ENCODE data around the gene ZNF281. TPM values are rescaled to one million over a fixed set of nuclear protein-coding genes. Genes with fewer than 3 reads are reported as not detected.

ZNF281 gene, protein sequence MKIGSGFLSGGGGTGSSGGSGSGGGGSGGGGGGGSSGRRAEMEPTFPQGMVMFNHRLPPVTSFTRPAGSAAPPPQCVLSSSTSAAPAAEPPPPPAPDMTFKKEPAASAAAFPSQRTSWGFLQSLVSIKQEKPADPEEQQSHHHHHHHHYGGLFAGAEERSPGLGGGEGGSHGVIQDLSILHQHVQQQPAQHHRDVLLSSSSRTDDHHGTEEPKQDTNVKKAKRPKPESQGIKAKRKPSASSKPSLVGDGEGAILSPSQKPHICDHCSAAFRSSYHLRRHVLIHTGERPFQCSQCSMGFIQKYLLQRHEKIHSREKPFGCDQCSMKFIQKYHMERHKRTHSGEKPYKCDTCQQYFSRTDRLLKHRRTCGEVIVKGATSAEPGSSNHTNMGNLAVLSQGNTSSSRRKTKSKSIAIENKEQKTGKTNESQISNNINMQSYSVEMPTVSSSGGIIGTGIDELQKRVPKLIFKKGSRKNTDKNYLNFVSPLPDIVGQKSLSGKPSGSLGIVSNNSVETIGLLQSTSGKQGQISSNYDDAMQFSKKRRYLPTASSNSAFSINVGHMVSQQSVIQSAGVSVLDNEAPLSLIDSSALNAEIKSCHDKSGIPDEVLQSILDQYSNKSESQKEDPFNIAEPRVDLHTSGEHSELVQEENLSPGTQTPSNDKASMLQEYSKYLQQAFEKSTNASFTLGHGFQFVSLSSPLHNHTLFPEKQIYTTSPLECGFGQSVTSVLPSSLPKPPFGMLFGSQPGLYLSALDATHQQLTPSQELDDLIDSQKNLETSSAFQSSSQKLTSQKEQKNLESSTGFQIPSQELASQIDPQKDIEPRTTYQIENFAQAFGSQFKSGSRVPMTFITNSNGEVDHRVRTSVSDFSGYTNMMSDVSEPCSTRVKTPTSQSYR
- total RNA-seq: 67.5 TPM

- peaks cover 47% of the 10 kb centered on the region for H3K4me1 ChIP-seq (ENCODE audit: insufficient read depth, low read length)
- no peaks in the 10 kb centered on the region for H3K9me3 ChIP-seq (ENCODE audit: low read depth, low read length)
- H3K4me3 ChIP-seq (ENCODE audit: low read length): peak within 1 kb of the TSS; percentile 91
- no peaks in the 10 kb centered on the region for H3K27me3 ChIP-seq (ENCODE audit: insufficient read depth, low read length)
These were observed at the start of gene ZNF281 for GRCh38 chr1:200409761-200410565. Gene ZNF281, minus strand, starts transcription at chr1:200410036. Its CDS starts 331 bp downstream, at chr1:200409705.

GRCh38 chr1:200458780-200459179 is 48.9 kb upstream of the ZNF281 start:
- Histone ChIP-seq H3K4me3 (ENCODE audit: low read length) (no peak overlapping the region), H3K27me3 (ENCODE audit: insufficient read depth, low read length) (no peaks in the 10 kb centered on the region), H3K4me1 (ENCODE audit: insufficient read depth, low read length) (peaks cover under 1% of the 10 kb centered on the region), H3K9me3 (ENCODE audit: low read depth, low read length) (no peaks in the 10 kb centered on the region)

GRCh38 chr1:200457810-200458209 is 48.0 kb upstream of the ZNF281 start:
- Histone ChIP-seq H3K4me3 (ENCODE audit: low read length) (no peak overlapping the region), H3K9me3 (ENCODE audit: low read depth, low read length) (no peaks in the 10 kb centered on the region), H3K27me3 (ENCODE audit: insufficient read depth, low read length) (no peaks in the 10 kb centered on the region), H3K4me1 (ENCODE audit: insufficient read depth, low read length) (peaks cover 9% of the 10 kb centered on the region)

- Histone ChIP-seq H3K27me3 (ENCODE audit: insufficient read depth, low read length) (no peaks in the 10 kb centered on the region), H3K9me3 (ENCODE audit: low read depth, low read length) (no peaks in the 10 kb centered on the region), H3K4me1 (ENCODE audit: insufficient read depth, low read length) (peaks cover 9% of the 10 kb centered on the region), H3K4me3 (ENCODE audit: low read length) (no peak overlapping the region)
These were observed 44.6 kb upstream of the ZNF281 start for GRCh38 chr1:200454425-200454824.

- Histone ChIP-seq H3K4me1 (ENCODE audit: insufficient read depth, low read length) (peaks cover 9% of the 10 kb centered on the region), H3K27me3 (ENCODE audit: insufficient read depth, low read length) (no peaks in the 10 kb centered on the region), H3K9me3 (ENCODE audit: low read depth, low read length) (no peaks in the 10 kb centered on the region), H3K4me3 (ENCODE audit: low read length) (no peak overlapping the region)
These were observed 43.7 kb upstream of the ZNF281 start for GRCh38 chr1:200453553-200453905.

GRCh38 chr1:200452850-200453552 is 43.2 kb upstream of the ZNF281 start:
- no peak overlapping the region for H3K4me3 ChIP-seq (ENCODE audit: low read length)
- no peaks in the 10 kb centered on the region for H3K9me3 ChIP-seq (ENCODE audit: low read depth, low read length)
- H3K4me1 ChIP-seq (ENCODE audit: insufficient read depth, low read length): peaks cover 9% of the 10 kb centered on the region
- no peaks in the 10 kb centered on the region for H3K27me3 ChIP-seq (ENCODE audit: insufficient read depth, low read length)

GRCh38 chr1:200448034-200448762 is 38.4 kb upstream of the ZNF281 start:
- H3K9me3 ChIP-seq (ENCODE audit: low read depth, low read length): no peaks in the 10 kb centered on the region
- H3K27me3 ChIP-seq (ENCODE audit: insufficient read depth, low read length): no peaks in the 10 kb centered on the region
- H3K4me1 ChIP-seq (ENCODE audit: insufficient read depth, low read length): peaks cover 3% of the 10 kb centered on the region
- H3K4me3 ChIP-seq (ENCODE audit: low read length): no peak overlapping the region

DNA sequence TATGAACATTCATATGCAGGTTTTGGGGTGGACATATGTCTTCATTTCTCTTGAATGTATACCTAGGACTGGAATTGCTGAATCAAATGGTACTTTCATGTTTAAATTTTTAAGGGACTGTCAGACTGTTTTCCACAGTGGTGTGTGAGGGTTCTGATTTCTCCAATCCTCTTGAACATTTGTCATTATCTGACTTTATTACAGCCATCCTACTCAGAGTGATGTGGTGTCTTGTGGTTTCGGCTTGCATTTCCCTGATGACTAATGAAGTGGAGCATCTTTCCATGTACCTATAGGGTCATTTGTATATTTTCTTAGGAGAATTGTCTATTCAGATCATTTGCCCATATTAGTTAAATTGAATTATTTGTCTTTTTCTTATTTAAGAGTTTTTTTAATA is 35.4 kb upstream of the ZNF281 start:
- Histone ChIP-seq H3K4me1 (ENCODE audit: insufficient read depth, low read length) (no peaks in the 10 kb centered on the region), H3K27me3 (ENCODE audit: insufficient read depth, low read length) (no peaks in the 10 kb centered on the region), H3K4me3 (ENCODE audit: low read length) (no peak overlapping the region), H3K9me3 (ENCODE audit: low read depth, low read length) (no peaks in the 10 kb centered on the region)

DNA sequence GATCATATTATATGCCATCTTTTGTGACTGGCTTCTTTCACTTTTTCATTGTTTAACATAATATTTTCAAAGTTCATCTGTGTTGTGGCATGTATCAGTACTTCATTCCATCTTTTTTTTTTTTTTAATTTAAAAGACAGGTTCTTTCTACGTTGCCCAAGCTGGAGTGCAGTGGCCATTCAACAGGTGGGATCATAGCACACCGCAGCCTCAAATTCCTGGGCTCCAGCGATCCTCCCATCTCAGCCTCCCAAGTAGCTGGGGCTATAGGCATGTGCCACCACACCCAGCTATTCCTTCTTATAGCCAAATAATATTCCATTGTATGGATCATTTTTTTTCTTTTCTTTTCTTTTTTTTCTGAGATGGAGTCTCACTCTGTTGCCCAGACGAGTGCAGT is 34.6 kb upstream of the ZNF281 start:
- no peaks in the 10 kb centered on the region for H3K27me3 ChIP-seq (ENCODE audit: insufficient read depth, low read length)
- H3K9me3 ChIP-seq (ENCODE audit: low read depth, low read length): no peaks in the 10 kb centered on the region
- H3K4me3 ChIP-seq (ENCODE audit: low read length): no peak overlapping the region
- no peaks in the 10 kb centered on the region for H3K4me1 ChIP-seq (ENCODE audit: insufficient read depth, low read length)

- H3K4me3 ChIP-seq (ENCODE audit: low read length): no peak overlapping the region
- H3K4me1 ChIP-seq (ENCODE audit: insufficient read depth, low read length): no peaks in the 10 kb centered on the region
- no peaks in the 10 kb centered on the region for H3K9me3 ChIP-seq (ENCODE audit: low read depth, low read length)
- H3K27me3 ChIP-seq (ENCODE audit: insufficient read depth, low read length): no peaks in the 10 kb centered on the region
These were observed 34.0 kb upstream of the ZNF281 start for GRCh38 chr1:200443860-200444259.

GRCh38 chr1:200442537-200443156 is 32.8 kb upstream of the ZNF281 start:
- Histone ChIP-seq H3K4me1 (ENCODE audit: insufficient read depth, low read length) (peaks cover 3% of the 10 kb centered on the region), H3K9me3 (ENCODE audit: low read depth, low read length) (no peaks in the 10 kb centered on the region), H3K4me3 (ENCODE audit: low read length) (no peak overlapping the region), H3K27me3 (ENCODE audit: insufficient read depth, low read length) (no peaks in the 10 kb centered on the region)

GRCh38 chr1:200442023-200442422 is 32.2 kb upstream of the ZNF281 start:
- Histone ChIP-seq H3K9me3 (ENCODE audit: low read depth, low read length) (no peaks in the 10 kb centered on the region), H3K4me1 (ENCODE audit: insufficient read depth, low read length) (peaks cover 7% of the 10 kb centered on the region), H3K27me3 (ENCODE audit: insufficient read depth, low read length) (no peaks in the 10 kb centered on the region), H3K4me3 (ENCODE audit: low read length) (no peak overlapping the region)

DNA sequence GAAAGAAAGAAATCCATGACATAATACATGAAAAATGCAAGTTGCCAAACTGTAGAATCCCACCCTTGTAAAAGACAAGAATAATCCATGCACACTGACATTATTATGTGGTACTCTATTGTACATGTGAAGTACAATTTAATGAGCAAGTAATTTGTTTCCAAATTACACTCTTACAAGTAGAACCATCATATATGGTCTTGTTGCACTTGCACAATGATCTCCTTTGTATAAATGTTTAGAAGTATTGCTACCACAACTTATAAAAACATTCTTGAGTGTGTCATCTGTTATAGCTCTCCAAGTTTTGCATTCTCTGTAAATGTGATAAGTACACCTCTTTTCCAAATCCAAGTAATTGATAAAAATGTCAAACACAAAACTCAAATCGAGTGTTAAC is 29.1 kb upstream of the ZNF281 start:
- H3K27me3 ChIP-seq (ENCODE audit: insufficient read depth, low read length): no peaks in the 10 kb centered on the region
- peaks cover 7% of the 10 kb centered on the region for H3K4me1 ChIP-seq (ENCODE audit: insufficient read depth, low read length)
- H3K9me3 ChIP-seq (ENCODE audit: low read depth, low read length): no peaks in the 10 kb centered on the region
- no peak overlapping the region for H3K4me3 ChIP-seq (ENCODE audit: low read length)
